MM.1S (cell line): ENCODE data around the gene CAPN6.

Experiments used
- DNase-seq: peaks from one replicate; pipeline ENCODE4 v3.0.0-alpha.2; 2015
- H2AFZ ChIP-seq: fragments of 300-600 bp; sonication (generic); 2 replicates; pipeline ENCODE4 v1.6.0; 2016; ENCODE audit warnings: antibody characterized with exemption, low read length
- H3F3A ChIP-seq: fragments of 300-600 bp; sonication (generic); 2 replicates; pipeline ENCODE4 v1.6.1; 2016; ENCODE audit warnings: mild to moderate bottlenecking, antibody characterized with exemption, low read length, moderate library complexity, mixed read lengths; ENCODE audit not compliant: insufficient read depth
- H3K27ac ChIP-seq: fragments of 300-600 bp; sonication (generic); 2 replicates; pipeline ENCODE4 v1.5.1; 2016; ENCODE audit warnings: mild to moderate bottlenecking, low read length
- H3K27me3 ChIP-seq: fragments of 300-600 bp; sonication (generic); replicated peaks from 2 replicates; pipeline ENCODE4 v1.6.0; 2016; ENCODE audit warnings: low read length; ENCODE audit not compliant: insufficient read depth
- H3K36me3 ChIP-seq: fragments of 300-600 bp; sonication (generic); replicated peaks from 2 replicates; pipeline ENCODE4 v1.6.1; 2016; ENCODE audit warnings: mild to moderate bottlenecking, low read length, mixed read lengths; ENCODE audit not compliant: insufficient read depth
- H3K4me1 ChIP-seq: fragments of 300-600 bp; sonication (generic); 2 replicates; pipeline ENCODE4 v1.6.1; 2016; ENCODE audit warnings: low read length, mixed read lengths
- H3K4me2 ChIP-seq: fragments of 300-600 bp; sonication (generic); 2 replicates; pipeline ENCODE4 v1.6.0; 2016; ENCODE audit warnings: low read depth, low read length
- H3K4me3 ChIP-seq: fragments of 300-600 bp; sonication (generic); 2 replicates; pipeline ENCODE4 v1.5.1; 2016; ENCODE audit warnings: low read length, mixed read lengths
- H3K79me2 ChIP-seq: fragments of 300-600 bp; sonication (generic); 2 replicates; pipeline ENCODE4 v1.6.1; 2016; ENCODE audit warnings: mixed run types, low read length, mixed read lengths
- H3K9ac ChIP-seq: fragments of 300-600 bp; sonication (generic); 2 replicates; pipeline ENCODE4 v1.6.1; 2016; ENCODE audit warnings: low read length, mixed read lengths
- H3K9me2 ChIP-seq: fragments of 300-600 bp; sonication (generic); replicated peaks from 2 replicates; pipeline ENCODE4 v1.6.1; 2016; ENCODE audit warnings: mild to moderate bottlenecking, low read length, mixed read lengths; ENCODE audit not compliant: insufficient read depth
- H3K9me3 ChIP-seq: fragments of 300-600 bp; sonication (generic); replicated peaks from 2 replicates; pipeline ENCODE4 v1.6.1; 2016; ENCODE audit warnings: mild to moderate bottlenecking, low read length, mixed read lengths; ENCODE audit not compliant: insufficient read depth
- H4K20me1 ChIP-seq: fragments of 300-600 bp; sonication (generic); 2 replicates; pipeline ENCODE4 v1.6.1; 2016; ENCODE audit warnings: mild to moderate bottlenecking, low read length, moderate library complexity, mixed read lengths; ENCODE audit not compliant: insufficient read depth
- CTCF ChIP-seq: fragments of 300-600 bp; sonication (generic); IDR thresholded peaks from 2 replicates; pipeline ENCODE4 v1.5.1; 2016; ENCODE audit warnings: antibody characterized with exemption, low read length, mixed read lengths
- EZH2 ChIP-seq: fragments of 300-600 bp; sonication (generic); optimal IDR thresholded peaks from 2 replicates; pipeline ENCODE3; 2017; ENCODE audit warnings: low read depth, mild to moderate bottlenecking, antibody characterized with exemption, low read length, mixed read lengths
- EZH2phosphoT487 ChIP-seq: fragments of 300-600 bp; sonication (generic); IDR thresholded peaks from 2 replicates; pipeline ENCODE4 v1.6.1; 2018; ENCODE audit warnings: antibody characterized with exemption, low read length

The CAPN6 gene

GRCh38 chrX:111288841-111289240 is 18.6 kb upstream of the CAPN6 start:
- Histone ChIP-seq H3F3A (no peaks in the 10 kb centered on the region), H3K4me3 (no peak overlapping the region), H3K27ac (no peak overlapping the region), H3K4me2 (no peak overlapping the region), H3K9ac (no peak overlapping the region), H3K27me3 (no peaks in the 10 kb centered on the region), H3K79me2 (no peaks in the 10 kb centered on the region), H2AFZ (no peak overlapping the region), H4K20me1 (no peaks in the 10 kb centered on the region), H3K4me1 (no peaks in the 10 kb centered on the region), H3K9me3 (no peaks in the 10 kb centered on the region), H3K9me2 (no peaks in the 10 kb centered on the region), H3K36me3 (no peaks in the 10 kb centered on the region)
- TF ChIP-seq EZH2phosphoT487 = no peak
- no peak for TF ChIP-seq CTCF
- TF ChIP-seq EZH2 = no peak
- no peak for DNase-seq

- no peaks in the 10 kb centered on the region for H3K9me2 ChIP-seq
- no peaks in the 10 kb centered on the region for H3K36me3 ChIP-seq
- no peak for DNase-seq
- no peaks in the 10 kb centered on the region for H4K20me1 ChIP-seq
- H3K4me1 ChIP-seq = no peaks in the 10 kb centered on the region
- H2AFZ ChIP-seq = no peak overlapping the region
- H3K79me2 ChIP-seq = no peaks in the 10 kb centered on the region
- H3F3A ChIP-seq = no peaks in the 10 kb centered on the region
- no peaks in the 10 kb centered on the region for H3K27me3 ChIP-seq
- no peak overlapping the region for H3K9ac ChIP-seq
- H3K4me2 ChIP-seq = no peak overlapping the region
- no peaks in the 10 kb centered on the region for H3K9me3 ChIP-seq
- TF ChIP-seq EZH2phosphoT487 (no peak), CTCF (no peak), EZH2 (no peak)
- H3K4me3 ChIP-seq = no peak overlapping the region
- H3K27ac ChIP-seq = no peak overlapping the region
Observed at GRCh38 chrX:111284631-111285293, 14.5 kb upstream of the CAPN6 start.

- Histone ChIP-seq H3K9me3 (no peaks in the 10 kb centered on the region), H3K27me3 (no peaks in the 10 kb centered on the region), H3K79me2 (no peaks in the 10 kb centered on the region), H3K4me2 (no peak overlapping the region), H3K4me3 (no peak overlapping the region), H3K27ac (no peak overlapping the region), H2AFZ (no peak overlapping the region), H3F3A (no peaks in the 10 kb centered on the region), H3K9ac (no peak overlapping the region), H3K9me2 (no peaks in the 10 kb centered on the region), H3K36me3 (no peaks in the 10 kb centered on the region), H4K20me1 (no peaks in the 10 kb centered on the region), H3K4me1 (no peaks in the 10 kb centered on the region)
- no peak for DNase-seq
- TF ChIP-seq EZH2 = no peak
- TF ChIP-seq EZH2phosphoT487 = no peak
- no peak for TF ChIP-seq CTCF
Observed at GRCh38 chrX:111283446-111283845, 13.2 kb upstream of the CAPN6 start.
